UCSD-AML1 (cell line): Measurements from ENCODE around the gene ZBTB3.
"Not testable (repeated sequence)": the region's sequence is repeated elsewhere in the genome, so short reads cannot be mapped to it uniquely, and the experiment has no call there.

ENCODE experiments used
- DNase-seq: peaks from one replicate; lab custom pipeline; 2025; ENCODE audit not compliant: unreplicated experiment; lab: John Stamatoyannopoulos, UW

ZBTB3 gene

DNA sequence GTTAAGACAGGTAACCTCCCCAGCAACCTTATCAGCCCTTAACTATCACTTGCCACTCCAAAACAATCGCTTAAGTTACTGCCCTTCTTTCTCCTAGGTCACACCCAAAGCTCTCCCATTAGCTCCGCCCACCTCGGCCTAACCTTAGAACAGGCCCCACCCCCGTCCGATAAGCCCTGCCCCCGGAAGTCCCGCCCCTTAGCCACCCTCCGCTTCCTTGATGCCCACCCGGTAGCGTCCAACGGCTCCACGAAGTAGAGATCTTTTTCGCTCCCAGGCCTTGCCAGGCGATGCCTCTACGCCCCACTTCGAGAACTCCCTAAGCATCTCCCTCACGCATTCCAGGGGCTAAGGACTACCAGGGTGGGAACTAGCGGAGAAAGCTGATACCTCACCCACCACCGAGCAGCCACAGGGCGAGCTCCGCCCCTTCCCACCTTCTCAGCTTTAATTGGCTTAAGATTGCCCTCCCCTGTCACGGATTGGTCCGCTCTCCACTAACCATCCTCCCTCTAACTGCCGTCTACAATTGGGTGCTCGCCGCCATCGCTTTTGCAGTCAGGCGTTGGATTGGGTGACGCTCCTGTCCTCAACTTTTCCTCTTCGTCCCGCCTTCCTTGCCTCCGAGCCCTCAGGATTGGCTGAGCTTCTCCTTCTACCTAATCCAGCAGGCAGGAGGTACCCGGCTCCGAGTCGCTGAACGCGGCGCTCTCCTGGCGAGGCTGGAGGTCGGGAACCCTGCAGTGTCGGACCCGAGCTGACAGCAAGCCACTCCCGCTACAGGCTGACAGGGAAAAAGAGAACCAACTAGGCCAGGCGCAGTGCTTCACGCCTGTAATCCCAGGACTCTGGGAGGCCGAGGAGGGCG is at the start of gene ZBTB3:
ZBTB3 (minus strand) TSS at position 425 of the 868 bp plus-strand sequence. CDS start 496 bp downstream, outside the sequence.
- peak; percentile 97 for DNase-seq

DNA sequence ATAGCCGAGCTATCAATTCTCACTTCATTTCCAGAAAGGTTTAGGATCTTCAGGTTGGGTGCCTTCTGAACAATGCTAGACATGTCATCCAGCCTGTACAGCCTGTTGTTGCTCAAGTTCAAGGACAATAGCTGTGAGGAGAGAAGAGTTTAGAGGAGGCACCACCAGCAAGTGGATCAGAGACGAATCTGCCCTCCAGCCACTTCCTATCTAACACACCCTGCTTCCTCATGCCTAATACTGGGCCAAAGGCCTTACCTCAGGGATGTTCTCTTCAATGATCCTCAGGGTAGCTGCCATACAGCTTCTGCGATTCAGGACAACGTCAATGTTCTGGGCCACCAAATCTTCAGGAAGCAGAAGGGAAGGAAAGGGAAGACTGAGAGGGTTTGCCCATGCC is 47.1 kb upstream of the ZBTB3 start:
- no peak for DNase-seq

DNA sequence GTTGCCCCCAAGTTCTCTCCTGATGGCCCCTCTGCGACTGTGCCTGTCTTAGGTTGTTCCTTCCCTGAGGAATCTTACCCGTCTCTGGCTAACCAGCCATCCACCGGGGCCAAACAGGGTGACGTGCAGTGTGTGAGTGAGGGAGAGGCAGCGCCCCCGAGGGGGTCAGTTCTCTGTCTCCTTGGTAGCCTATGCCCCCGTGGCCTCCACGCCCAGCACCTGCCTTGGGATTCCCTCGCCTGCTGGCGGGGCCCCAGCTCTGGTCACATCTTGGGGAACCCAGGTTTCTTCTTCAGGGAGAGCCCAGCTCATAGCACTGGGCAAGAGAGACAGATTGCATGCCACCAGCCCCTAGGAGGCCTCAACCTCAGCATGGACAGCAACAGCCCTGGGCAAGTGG is 45.5 kb upstream of the ZBTB3 start:
- DNase-seq: no peak

DNA sequence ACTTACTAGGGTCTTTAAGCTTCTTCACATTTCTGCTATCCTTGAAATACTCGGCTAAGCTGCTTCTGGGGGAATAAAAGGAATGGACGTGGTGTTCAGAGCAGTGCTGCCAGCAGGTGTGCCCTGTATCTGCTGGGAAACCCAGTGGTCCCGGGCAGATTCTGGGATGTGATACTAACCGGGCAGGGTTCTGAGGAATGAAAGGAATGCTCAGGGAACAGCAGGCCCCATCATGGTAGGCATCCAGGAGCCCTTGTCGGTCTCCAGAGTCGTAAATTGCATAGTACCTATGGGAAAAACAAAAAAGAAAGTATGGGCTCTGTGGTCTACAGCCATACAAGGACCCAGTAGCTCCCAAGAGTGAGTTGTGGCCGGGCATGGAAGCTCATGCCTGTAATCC is 42.3 kb upstream of the ZBTB3 start:
- DNase-seq: no peak

DNA sequence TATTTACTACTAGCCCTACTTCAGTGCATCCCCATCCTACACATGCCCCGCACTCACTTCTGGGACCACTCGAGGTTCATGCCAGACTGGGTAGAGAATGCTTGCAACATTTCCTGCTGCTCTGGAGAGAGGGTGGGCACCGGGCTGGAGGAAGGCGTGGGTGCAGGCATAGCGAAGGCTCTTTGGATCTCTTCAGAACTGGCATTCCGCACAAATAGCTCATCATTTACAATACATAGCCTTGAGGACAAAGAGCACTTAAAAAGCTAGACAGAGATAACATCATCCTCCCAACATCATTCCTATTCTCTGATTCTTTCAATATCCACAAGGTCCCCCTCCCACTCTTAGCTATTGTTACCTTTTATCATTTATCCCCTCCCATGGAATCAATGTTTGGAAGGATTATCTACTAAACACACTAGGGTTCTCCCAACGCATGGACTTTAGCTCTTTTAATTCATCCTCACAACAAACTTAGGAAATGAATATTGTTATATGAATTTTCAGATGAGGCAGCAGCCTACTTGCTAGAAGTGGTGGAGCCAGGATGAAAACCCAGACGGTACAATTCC is 40.3 kb upstream of the ZBTB3 start:
- no peak for DNase-seq

DNA sequence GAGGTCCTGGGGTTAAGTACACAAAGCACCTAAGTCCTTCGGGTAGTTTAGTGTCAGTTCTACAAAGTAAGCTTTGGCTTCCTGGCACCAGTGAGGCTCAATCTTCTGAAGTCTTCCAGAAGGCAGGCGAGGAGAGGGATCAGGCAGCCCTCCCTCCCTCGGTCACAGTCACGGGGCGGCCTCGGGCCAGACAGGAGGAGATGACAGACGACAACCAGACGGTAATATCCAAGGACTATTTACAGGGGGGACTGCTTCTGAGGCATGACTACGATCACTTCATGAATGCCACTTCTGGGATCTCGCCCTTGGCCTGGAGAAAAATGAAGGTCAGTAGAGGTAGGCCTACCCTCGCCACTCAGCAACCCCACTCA is 38.2 kb upstream of the ZBTB3 start:
- DNase-seq: peak; percentile 36

DNA sequence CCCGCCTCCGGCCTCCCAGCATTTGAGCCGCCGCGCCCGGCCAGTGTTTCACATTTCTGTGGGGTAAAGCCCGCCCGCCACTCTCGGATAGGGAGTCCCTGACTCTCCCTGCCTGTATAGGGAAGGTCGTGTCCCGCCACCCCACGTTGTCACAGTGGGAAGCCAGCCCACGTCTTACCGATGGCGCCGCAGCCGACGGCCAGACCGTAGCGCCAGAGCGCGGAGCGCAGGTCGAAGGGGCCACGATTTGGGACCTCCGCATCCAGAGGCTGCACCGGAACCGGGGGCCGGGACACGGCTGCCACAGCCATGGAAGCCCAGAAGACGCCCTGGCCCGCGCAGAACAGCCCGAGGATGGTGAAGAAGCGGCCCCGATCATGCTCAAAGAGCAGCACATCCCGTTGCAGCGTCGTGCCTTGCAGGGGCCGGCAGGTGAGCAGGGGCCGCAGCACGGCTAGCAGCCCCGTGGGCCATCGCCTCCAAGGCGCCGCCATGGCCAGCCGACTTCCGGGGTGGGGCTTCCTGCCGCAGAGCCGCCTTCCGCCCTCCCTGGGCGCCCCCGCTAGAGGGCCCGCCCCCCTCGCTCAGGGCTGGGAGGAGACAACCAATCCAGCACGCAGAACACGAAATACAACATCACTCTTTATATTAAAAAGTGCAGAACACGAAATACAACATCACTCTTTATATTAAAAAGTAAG is 37.7 kb upstream of the ZBTB3 start, which contains the start of gene TMEM223:
TMEM223 (minus strand) TSS at position 506 of the 701 bp plus-strand sequence; CDS start at position 494, 12 bp downstream.
- peak; percentile 88 for DNase-seq

DNA sequence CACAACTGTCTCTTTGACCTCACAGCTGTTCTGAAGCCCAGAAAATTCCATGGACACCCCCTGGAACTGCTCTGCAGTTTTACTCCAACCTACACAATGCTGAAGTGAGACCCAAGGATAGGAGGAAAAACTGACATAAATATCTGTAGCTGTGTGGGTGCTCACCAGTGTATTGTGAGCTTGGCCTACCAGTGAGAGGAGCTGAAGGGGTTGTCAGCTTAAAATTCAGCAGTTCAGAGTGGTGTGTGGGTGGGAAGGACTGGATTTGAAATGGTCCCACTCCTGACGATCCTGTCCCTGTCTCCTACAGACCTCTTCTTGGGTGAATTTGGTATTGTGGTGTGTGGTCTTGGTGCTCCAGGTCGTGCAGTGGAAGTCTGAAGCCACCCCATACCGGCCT is 35.6 kb upstream of the ZBTB3 start:
- DNase-seq: no peak

DNA sequence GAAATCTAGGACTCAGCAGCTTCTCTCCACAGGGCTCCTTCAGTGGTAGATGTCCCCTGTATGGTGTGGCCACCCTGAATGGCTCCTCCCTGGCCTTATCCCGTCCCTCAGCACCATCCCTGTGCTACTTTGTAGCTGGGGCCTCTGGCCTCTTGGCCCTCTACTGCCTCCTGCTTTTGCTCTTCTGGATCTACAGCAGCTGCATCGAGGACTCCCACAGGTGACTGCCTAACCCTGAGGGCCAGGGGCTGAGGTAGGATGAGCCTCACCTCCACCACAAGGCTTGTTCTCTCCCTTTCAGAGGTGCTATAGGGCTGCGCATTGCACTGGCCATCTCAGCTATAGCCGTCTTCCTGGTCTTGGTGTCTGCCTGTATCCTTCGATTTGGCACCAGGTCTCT is 35.0 kb upstream of the ZBTB3 start:
- DNase-seq: no peak

DNA sequence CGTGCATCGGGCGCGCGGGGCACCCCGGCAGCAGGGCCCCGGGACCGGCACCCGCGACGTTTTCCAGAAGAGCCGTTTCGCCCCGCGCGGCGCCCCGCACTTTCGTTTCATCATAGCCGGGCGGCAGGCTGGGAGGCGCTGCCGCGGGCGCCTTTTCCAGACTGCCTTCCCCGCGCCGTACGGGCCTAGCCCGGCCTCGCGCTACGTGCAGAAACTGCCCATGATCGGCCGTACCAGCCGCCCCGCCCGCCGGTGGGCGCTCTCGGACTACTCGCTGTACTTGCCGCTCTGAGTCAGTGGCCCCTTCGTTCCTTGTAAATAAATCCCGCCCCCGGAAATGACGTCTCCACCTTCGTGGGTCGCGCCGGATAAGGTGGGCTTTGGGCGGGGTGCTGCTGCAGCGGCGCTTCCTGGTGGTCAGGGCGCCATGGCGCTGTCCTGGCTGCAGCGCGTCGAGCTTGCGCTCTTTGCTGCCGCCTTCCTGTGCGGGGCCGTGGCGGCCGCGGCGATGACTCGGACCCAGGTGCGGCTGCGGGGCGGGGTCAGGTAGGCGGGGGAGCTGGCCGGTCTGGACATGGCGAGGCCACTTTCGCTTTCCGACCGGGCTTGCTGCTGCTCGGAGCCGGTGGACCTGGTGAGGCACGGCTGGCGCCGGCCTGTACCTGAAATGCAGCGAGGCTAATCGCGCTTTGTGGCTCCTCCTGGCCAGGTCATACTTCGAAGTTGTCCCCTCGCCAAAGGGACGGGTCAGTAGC is 33.2 kb upstream of the ZBTB3 start, which contains the start of gene TMEM179B:
TMEM179B (plus strand) TSS at position 398 of the 755 bp plus-strand sequence; CDS start at position 428, 30 bp downstream.
- DNase-seq: peak; percentile 96

DNA sequence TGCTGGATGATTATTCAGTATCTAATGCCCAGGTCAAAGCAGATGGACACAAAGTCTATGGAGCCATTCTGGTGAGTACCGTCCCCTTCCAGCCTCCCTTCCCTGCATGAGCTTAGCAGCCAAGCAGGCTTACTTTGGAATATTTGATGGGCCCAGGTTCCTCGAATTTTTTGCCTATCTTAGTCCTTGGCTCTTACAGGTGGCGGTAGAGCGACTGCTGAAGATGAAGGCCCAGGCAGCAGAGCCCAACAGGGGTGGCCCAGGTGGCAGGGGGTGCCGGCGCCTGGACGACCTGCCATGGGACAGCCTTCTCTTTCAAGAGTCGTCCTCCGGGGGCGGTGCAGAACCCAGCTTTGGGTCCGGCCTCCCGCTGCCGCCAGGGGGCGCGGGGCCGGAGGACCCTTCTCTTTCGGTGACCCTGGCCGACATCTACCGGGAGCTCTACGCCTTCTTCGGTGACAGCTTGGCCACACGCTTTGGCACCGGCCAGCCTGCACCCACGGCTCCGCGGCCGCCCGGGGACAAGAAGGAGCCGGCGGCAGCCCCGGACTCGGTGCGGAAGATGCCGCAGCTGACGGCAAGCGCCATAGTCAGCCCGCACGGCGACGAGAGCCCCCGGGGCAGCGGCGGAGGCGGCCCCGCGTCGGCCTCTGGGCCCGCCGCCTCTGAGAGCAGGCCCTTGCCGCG is 32.5 kb upstream of the ZBTB3 start:
- peak; percentile 88 for DNase-seq

DNA sequence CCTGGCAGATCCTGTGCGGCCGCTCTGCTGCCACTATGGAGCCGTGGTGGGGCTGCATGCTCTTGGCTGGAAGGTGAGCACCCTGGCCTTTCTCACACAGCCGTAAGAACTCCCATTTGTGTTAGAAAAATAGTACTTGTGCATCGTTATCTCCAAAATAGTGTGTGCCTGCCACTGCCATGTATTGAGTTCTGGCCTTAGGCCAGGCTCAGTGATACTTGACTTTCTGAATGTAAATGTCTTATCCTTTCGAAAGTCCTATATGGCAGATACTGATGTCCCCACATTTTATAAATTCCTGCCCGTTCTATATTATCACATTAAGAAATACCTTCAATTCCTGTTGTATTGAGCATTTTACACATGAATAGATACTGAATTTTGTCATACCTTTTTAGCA is 28.8 kb upstream of the ZBTB3 start:
- DNase-seq: no peak

DNA sequence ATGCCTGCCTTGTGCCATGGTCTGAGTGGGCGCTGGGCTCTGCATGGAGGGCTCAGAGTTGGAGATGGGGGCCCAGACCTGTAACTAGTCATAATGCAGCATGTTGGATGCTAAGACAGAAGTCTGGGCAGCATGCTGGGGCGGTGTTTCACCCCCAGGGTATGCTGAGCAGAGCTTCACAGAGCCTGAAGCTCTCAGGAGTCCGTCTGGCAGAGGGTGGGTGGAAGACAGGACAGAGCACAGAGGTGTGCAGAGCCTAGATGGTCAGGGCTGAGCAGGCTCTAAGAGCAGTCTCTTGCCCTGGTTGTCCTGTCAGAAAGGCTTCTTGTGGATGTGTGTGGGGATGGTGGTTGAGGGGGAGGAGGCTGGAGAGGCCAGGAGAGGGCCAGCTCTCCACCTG is 24.5 kb upstream of the ZBTB3 start:
- DNase-seq: no peak

DNA sequence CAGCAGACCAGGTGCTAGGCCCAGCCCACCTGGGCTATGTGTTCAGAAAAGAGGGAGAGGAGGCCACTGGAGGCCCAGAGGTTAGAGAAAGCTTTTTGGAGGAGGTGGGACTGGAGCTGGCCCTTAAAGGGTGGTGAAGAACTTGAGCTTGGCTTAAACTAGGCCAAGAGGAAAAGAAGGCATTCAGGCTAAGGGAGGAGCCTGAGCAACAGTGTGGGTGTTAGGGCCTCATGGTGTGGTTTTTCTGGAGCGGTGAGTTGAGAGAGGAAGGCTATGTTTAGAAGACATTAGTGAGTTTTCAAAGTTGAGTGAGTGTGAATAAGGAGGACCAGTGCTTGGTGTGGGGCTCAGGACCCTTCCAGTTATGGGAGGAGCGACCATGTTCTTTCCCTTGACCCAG is 23.4 kb upstream of the ZBTB3 start:
- DNase-seq: no peak

DNA sequence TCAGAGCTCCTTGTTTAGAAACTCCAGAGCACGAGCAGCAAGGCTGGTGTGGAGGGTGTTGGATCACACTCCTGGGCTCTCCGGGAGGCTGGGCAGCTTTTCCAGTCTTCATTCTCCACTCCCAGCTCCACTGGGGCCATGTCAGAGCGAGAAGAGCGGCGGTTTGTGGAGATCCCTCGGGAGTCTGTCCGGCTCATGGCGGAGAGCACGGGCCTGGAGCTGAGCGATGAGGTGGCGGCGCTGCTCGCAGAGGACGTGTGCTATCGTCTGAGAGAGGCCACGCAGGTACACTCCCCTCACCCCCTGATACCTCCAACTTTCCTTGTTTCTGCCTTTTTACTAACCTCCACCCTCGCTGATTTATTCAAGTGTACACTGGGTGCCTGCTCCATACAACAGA is 21.7 kb upstream of the ZBTB3 start:
- no peak for DNase-seq

DNA sequence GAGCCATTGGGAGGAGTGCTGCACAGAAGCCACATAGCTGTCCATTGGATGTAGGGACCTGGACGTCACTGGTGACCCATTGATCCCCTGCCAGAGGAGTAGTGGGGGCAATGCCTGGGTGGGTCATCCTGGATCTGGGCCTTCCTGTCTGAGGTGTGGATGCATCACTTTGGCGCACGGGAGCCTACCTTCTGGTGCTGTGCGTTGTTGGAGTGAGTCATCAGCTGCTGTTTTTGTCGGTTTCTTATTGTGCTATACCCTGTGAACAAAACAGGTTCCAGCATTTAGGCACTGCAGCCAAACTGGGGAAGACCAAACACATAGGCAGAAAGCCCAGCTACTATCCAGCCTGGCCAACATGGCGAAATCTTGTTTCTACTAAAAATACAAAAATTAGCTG is 20.4 kb upstream of the ZBTB3 start:
- DNase-seq: no peak

DNA sequence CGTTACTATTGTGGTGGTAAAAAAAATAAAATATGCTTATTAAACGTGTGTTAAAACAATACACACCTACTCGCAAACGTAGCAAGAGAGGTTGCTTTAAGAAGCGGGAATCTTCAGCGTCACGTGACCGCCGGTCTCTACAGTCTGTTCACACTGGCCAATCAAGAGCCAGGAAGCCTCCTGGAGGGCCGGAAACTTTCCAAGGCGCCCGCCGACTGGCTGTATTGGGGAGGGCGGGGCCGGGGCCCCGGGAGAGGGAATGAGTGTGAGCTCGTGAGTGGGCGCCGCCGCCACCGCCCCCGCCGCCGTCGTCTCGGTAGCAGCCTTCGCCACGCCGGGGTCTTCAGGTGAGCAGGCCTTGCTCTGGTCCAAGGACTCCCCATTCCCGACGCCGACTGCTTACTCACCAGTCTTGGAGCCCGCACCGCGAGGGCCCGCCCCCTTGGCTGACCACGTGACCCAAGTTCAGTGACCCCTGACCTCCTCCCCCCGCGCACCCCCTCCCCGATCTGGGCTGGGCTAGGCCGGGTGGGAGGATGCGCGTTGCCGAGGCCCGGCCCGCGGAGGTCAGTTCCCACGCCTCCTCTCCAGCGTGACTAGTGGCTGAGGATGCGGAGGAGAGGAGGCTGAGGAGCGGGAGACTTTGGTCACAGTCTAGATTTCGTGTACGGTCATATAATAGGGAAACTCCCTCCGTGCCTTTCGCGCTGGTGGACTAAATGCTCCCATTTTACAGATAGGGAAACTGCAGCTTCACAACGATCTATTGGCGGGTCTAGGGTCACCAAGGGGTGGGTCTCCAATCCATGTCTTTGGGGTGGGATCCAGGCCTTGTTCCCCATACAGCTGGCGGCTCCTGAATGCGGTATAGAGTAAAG is 17.4 kb upstream of the ZBTB3 start, which contains the start of gene TAF6L:
TAF6L (plus strand) TSS at position 253 of the 878 bp plus-strand sequence. CDS start 4,388 bp downstream, outside the sequence.
- DNase-seq: peak; percentile 96

DNA sequence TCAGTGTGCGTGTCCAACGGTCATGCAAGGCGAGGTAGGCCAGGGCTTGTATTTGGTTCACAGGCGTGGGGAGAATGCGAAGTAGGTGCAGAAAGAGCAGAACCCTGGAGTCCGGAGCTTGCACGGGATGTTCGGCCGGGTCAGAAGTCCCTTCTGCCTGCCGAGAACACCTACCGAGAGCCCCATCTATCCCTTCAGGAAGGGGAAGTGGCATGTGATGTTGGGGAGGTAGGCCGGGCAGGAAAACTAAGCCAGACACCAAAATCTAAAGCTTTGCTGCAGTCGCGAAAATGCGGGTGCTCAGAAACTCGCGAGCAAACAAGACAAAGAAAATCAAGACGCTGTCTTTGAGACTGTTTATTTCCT is 16.8 kb upstream of the ZBTB3 start:
- peak; percentile 63 for DNase-seq

DNA sequence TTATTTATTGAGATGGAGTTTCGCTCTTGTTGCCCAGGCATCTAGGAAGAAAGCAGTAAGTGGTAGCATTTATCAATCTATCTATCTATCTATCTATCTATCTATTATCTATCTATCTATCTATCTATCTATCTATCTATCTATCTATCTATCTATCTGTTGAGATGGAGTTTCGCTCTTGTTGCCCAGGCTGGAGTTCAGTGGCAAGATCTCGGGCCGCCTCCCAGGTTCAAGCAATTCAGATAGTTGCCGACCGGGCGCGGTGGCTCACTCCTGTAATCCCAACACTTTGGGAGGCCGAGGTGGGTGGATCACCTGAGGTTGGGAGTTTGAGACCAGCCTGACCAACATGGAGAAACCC is 6.9 kb upstream of the ZBTB3 start:
- DNase-seq: not testable (repeated sequence)
